Measurements from ENCODE around the gene MOAP1. TPM values are rescaled to one million over a fixed set of nuclear protein-coding genes. Genes with fewer than 3 reads are reported as not detected.
A peak's percentile ranks its signal among the peaks of the same experiment; 100 is the strongest.
"Not testable (repeated sequence)": the region's sequence is repeated elsewhere in the genome, so short reads cannot be mapped to it uniquely, and the experiment has no call there.

Gene MOAP1
- total RNA-seq, 1 experiment from 2014 or later, result 18.1 TPM

DNA sequence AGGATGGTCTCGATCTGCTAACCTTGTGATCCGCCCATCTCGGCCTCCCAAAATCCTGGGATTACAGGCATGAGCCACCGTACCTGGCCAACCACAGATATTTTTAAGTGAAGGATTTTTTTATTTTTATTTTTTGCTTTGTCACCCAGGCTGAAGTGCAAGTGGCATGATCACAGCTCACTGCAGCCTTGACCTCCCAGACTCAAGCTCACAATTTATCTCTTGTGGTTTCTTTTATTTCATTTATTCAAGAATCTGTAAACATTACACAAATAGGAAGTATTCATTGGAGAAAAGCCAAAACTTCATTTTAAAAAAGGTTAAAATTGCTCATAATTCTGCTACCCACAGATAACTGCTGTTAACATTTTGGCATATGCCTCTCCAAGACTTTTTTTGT, 13.3 kb downstream of the MOAP1 start:
- Mint-ChIP-seq H3K4me3 (no peak overlapping the region), H3K36me3 (no peaks in the 10 kb centered on the region), H3K9me3 (no peaks in the 10 kb centered on the region), H3K4me1 (no peaks in the 10 kb centered on the region), H3K27ac (no peak overlapping the region), H3K27me3 (ENCODE audit: low read depth) (no peaks in the 10 kb centered on the region)
- DNase-seq (ENCODE audit: low spot score) (no peak), ATAC-seq (no peak)
- TF ChIP-seq TEAD1 (CRISPR knock-in tag; IDR thresholded peaks at IDR 0.05) (no peak), ATF1 (CRISPR knock-in tag; IDR thresholded peaks at IDR 0.05) (no peak)
- ChIA-PET POLR2A (no interaction called here), CTCF (interaction anchor here (0.7 to 1.3 kb wide), 3 partner anchors 36 to 484 kb away, joined by 3 to 7 read pairs (median 3); partner anchors contain the start of gene UBR7)

DNA sequence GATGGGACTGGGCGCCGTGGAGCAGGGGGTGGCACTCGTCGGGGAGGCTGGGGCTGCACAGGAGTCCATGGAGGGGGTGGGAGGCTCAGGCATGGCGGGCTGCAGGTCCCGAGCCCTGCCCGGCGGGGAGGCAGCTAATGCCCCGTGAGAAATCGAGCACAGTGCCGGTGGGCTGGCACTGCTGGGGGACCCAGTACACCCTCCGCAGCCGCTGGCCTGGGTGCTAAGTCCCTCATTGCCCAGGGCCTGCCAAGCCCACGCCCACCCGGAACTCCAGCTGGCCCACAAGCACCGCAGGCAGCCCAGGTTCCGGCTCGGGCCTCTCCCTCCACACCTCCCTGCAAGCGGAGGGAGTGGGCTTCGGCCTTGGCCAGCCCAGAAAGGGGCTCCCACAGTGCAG, 14.6 kb downstream of the MOAP1 start:
- H3K36me3 Mint-ChIP-seq; ATAC-seq; H3K4me3 Mint-ChIP-seq; POLR2A ChIA-PET; H3K27ac Mint-ChIP-seq; DNase-seq (ENCODE audit: low spot score); H3K27me3 Mint-ChIP-seq (ENCODE audit: low read depth); H3K9me3 Mint-ChIP-seq; H3K4me1 Mint-ChIP-seq: not testable (repeated sequence)
- CTCF ChIA-PET, result interaction anchor here (1.0 to 2.0 kb wide), 2 partner anchors 10 to 14 kb away, joined by 3 to 10 read pairs; no protein-coding TSS in a partner anchor

DNA sequence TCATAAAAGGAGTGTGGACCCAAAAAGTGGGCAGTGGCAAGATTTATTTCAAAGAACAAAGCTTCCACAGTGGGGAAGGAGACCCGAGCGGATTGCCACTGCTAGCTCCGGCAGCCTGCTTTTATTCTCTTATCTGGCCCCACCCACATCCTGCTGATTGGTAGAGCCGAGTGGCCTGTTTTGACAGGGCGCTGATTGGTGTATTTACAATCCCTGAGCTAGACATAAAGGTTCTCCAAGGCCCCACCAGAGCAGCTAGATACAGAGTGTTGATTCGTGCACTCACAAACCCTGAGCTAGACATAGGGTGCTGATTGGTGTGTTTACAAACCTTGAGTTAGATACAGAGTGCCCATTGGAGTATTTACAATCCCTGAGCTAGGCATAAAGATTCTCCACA, 15.1 kb downstream of the MOAP1 start:
- TF ChIP-seq NFYB (CRISPR knock-in tag; conservative IDR thresholded peaks at IDR 0.05; ENCODE audit: low read depth), result peak; percentile 54; the same call in 1 of the 2 replicates
- H3K9me3 Mint-ChIP-seq; H3K27ac Mint-ChIP-seq; H3K27me3 Mint-ChIP-seq (ENCODE audit: low read depth); DNase-seq (ENCODE audit: low spot score); ATAC-seq; H3K36me3 Mint-ChIP-seq; H3K4me3 Mint-ChIP-seq; H3K4me1 Mint-ChIP-seq; POLR2A ChIA-PET: not testable (repeated sequence)
- CTCF ChIA-PET, result interaction anchor here (1.0 to 2.0 kb wide), 4 partner anchors 8 to 179 kb away, joined by 3 to 10 read pairs (median 6); no protein-coding TSS in a partner anchor

DNA sequence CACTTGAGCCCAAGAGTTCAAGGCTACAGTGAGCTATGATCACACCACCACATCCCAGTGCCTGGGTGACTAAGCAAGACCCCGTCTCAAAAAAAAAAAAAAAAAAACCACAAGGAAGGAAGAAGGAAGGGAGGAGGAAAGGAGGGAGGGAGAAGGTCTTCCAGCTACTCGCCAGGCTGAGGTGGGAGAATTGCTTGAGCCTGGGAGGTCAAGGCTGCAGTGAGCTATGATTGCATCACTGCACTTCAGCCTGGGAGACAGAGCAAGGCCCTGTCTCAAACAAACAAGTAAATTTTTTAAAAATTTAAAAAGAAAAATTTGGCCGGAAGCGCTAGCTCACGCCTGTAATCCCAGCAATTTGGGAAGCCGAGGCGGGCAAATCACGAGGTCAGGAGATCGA, 16.1 kb downstream of the MOAP1 start:
- not testable (repeated sequence) for H3K4me1 Mint-ChIP-seq; ATAC-seq; H3K4me3 Mint-ChIP-seq; H3K9me3 Mint-ChIP-seq; H3K36me3 Mint-ChIP-seq; DNase-seq (ENCODE audit: low spot score); H3K27me3 Mint-ChIP-seq (ENCODE audit: low read depth); H3K27ac Mint-ChIP-seq
- ChIA-PET POLR2A (interaction anchor here (0.6 kb wide), 2 partner anchors 420 to 1128 kb away, joined by 4 read pairs; partner anchors contain the start of gene LGMN), CTCF (interaction anchor here (1.2 to 2.0 kb wide), 3 partner anchors 8 to 178 kb away, joined by 4 to 10 read pairs (median 9); no protein-coding TSS in a partner anchor)
- TF ChIP-seq GABPB1 (CRISPR knock-in tag; IDR thresholded peaks at IDR 0.05), result 0 out of 2 replicates have a peak, but pooled peaks have one; percentile 20

DNA sequence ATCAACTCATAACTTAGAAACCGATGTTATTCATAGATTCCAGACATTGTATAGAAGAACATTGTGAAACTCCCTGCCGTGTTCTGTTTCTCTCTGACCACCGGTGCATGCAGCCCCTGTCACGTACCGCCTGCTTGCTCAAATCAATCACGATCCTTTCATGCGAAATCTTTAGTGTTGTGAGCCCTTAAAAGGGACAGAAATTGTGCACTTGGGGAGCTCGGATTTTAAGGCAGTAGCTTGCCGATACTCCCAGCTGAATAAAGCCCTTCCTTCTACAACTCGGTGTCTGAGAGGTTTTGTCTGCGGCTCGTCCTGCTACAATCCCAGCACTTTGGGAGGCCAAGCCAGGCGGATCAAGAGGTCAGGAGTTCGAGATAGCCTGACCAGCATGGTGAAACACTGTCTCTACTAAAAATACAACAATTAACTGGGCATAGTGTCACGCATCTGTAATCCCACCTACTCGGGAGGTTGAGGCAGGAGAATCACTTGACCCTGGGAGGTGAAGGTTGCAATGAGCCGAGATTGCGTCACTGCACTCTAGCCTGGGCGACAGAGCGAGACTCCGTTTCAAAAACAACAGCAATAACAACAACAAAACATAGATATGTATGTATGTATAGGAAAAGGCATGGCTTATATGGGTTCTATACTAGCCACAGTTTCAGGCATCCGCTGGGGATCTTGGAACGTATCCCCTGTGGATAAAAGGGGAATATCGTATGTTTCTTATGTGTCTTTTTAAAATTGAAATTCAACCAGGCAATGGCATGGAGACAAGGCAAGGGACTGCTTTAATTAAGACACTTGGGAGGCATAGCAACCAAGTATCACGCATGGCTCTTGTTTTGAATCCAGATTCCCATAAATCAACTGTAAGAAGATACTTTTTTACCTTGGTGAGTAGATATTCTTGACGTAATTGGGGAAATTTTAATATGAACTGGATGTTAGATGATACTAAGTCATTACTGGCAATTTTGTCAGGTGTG, 19.1 kb downstream of the MOAP1 start:
- H3K4me1 Mint-ChIP-seq; DNase-seq (ENCODE audit: low spot score); POLR2A ChIA-PET; ATAC-seq; CTCF ChIA-PET; H3K9me3 Mint-ChIP-seq; H3K27ac Mint-ChIP-seq; H3K27me3 Mint-ChIP-seq (ENCODE audit: low read depth); H3K36me3 Mint-ChIP-seq; H3K4me3 Mint-ChIP-seq: not testable (repeated sequence)

DNA sequence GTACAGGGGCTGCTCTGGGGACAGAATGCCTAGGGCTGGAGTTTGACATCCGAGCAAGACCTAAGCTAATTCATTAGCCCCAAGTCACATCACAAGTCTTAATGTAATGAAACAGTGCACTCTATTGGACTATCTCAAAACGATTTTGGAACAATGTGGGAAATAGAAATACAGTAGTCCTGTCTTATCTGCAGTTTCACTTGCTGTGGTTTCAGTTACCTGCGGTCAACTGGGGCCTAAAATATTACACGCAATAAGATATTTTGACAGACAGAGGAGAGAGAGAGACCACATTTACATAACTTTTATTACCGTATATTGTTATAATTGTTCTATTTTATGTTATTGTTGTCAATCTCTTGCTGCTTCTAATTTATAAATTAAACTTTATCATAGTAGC, 21.1 kb downstream of the MOAP1 start:
- POLR2A ChIA-PET, result no interaction called here
- H3K27ac Mint-ChIP-seq, result no peak overlapping the region
- TF ChIP-seq SMAD3 (CRISPR knock-in tag; IDR thresholded peaks at IDR 0.05; ENCODE audit: borderline replicate concordance) (no peak), PRRX2 (CRISPR knock-in tag; IDR thresholded peaks at IDR 0.05) (no peak), IRF2 (CRISPR knock-in tag; IDR thresholded peaks at IDR 0.05; ENCODE audit: borderline replicate concordance, low read depth) (no peak), ESRRA (CRISPR knock-in tag; IDR thresholded peaks at IDR 0.05; ENCODE audit: borderline replicate concordance) (no peak)
- TF ChIP-seq, protein P1, sequence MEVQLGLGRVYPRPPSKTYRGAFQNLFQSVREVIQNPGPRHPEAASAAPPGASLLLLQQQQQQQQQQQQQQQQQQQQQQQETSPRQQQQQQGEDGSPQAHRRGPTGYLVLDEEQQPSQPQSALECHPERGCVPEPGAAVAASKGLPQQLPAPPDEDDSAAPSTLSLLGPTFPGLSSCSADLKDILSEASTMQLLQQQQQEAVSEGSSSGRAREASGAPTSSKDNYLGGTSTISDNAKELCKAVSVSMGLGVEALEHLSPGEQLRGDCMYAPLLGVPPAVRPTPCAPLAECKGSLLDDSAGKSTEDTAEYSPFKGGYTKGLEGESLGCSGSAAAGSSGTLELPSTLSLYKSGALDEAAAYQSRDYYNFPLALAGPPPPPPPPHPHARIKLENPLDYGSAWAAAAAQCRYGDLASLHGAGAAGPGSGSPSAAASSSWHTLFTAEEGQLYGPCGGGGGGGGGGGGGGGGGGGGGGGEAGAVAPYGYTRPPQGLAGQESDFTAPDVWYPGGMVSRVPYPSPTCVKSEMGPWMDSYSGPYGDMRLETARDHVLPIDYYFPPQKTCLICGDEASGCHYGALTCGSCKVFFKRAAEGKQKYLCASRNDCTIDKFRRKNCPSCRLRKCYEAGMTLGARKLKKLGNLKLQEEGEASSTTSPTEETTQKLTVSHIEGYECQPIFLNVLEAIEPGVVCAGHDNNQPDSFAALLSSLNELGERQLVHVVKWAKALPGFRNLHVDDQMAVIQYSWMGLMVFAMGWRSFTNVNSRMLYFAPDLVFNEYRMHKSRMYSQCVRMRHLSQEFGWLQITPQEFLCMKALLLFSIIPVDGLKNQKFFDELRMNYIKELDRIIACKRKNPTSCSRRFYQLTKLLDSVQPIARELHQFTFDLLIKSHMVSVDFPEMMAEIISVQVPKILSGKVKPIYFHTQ (CRISPR knock-in tag; IDR thresholded peaks at IDR 0.05), result no peak
- TF ChIP-seq, protein P2, sequence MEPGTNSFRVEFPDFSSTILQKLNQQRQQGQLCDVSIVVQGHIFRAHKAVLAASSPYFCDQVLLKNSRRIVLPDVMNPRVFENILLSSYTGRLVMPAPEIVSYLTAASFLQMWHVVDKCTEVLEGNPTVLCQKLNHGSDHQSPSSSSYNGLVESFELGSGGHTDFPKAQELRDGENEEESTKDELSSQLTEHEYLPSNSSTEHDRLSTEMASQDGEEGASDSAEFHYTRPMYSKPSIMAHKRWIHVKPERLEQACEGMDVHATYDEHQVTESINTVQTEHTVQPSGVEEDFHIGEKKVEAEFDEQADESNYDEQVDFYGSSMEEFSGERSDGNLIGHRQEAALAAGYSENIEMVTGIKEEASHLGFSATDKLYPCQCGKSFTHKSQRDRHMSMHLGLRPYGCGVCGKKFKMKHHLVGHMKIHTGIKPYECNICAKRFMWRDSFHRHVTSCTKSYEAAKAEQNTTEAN (CRISPR knock-in tag; IDR thresholded peaks at IDR 0.05), result no peak
- TF ChIP-seq, protein P3, sequence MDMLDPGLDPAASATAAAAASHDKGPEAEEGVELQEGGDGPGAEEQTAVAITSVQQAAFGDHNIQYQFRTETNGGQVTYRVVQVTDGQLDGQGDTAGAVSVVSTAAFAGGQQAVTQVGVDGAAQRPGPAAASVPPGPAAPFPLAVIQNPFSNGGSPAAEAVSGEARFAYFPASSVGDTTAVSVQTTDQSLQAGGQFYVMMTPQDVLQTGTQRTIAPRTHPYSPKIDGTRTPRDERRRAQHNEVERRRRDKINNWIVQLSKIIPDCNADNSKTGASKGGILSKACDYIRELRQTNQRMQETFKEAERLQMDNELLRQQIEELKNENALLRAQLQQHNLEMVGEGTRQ (CRISPR knock-in tag; IDR thresholded peaks at IDR 0.05), result no peak
- TF ChIP-seq, protein P4, sequence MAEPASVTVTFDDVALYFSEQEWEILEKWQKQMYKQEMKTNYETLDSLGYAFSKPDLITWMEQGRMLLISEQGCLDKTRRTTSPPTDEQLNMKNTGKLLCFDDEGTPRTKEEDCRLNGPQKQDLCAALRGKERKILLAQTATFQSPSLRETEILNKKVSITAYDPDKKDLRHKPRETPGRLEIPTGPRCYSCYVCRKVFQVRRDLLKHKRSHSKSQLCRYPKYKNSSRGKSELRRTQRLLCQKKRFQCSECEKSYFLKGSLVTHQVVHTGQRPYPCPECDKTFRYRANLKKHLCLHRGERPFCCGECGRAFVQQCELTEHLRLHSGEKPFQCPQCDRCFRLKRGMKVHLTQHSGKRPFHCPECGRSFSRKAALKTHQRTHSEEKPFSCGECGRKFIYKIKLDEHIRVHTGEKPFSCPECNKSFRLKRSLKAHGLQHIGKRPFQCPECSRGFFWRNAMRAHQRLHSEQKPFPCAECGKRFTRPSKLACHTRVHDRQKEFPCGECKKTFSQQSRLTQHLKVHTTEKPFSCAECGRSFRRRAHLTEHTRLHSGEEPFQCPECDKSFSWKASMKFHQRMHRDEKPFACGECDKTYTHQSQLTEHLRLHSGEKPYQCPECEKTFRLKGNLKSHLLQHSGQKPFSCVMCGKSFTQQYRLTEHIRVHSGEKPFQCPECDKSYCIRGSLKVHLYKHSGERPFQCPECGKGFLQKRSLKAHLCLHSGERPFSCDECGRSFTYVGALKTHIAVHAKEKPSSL (CRISPR knock-in tag; conservative IDR thresholded peaks at IDR 0.05), result no peak
- TF ChIP-seq, protein P5, sequence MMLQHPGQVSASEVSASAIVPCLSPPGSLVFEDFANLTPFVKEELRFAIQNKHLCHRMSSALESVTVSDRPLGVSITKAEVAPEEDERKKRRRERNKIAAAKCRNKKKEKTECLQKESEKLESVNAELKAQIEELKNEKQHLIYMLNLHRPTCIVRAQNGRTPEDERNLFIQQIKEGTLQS (CRISPR knock-in tag; conservative IDR thresholded peaks at IDR 0.05), result no peak

More for the DNA sequence above, 21.1 kb downstream of the MOAP1 start:
- H3K9me3 Mint-ChIP-seq, result no peaks in the 10 kb centered on the region
- H3K27me3 Mint-ChIP-seq (ENCODE audit: low read depth), result peaks cover 3% of the 10 kb centered on the region; the same call in 1 of the 2 replicates
- H3K36me3 Mint-ChIP-seq, result no peaks in the 10 kb centered on the region
- H3K4me1 Mint-ChIP-seq, result peaks cover 4% of the 10 kb centered on the region
- ATAC-seq (no peak), DNase-seq (ENCODE audit: low spot score) (no peak)
- CTCF ChIA-PET, result no interaction called here
- H3K4me3 Mint-ChIP-seq, result no peak overlapping the region
